OCI-LY7 (cell line): Measurements from ENCODE around the gene CDCA7L.

ENCODE experiments used
- EZH2phosphoT487 ChIP-seq: fragments of 200-600 bp; sonication (generic); IDR thresholded peaks from 2 replicates; pipeline ENCODE4 v1.6.1; 2018; ENCODE audit warnings: low read depth, borderline replicate concordance, mild to moderate bottlenecking, mixed run types, antibody characterized with exemption, low read length, moderate library complexity, mixed read lengths
- TF ChIP-seq, protein P1 (sequence below): fragments of 200-600 bp; sonication (generic); conservative IDR thresholded peaks from 2 replicates; pipeline ENCODE4 v1.5.1; 2014; ENCODE audit warnings: mild to moderate bottlenecking, antibody characterized with exemption, low read length, moderate library complexity, mixed read lengths

GRCh38 chr7:21953781-21954180 is 8.1 kb upstream of the CDCA7L start:
- TF ChIP-seq, protein P1, sequence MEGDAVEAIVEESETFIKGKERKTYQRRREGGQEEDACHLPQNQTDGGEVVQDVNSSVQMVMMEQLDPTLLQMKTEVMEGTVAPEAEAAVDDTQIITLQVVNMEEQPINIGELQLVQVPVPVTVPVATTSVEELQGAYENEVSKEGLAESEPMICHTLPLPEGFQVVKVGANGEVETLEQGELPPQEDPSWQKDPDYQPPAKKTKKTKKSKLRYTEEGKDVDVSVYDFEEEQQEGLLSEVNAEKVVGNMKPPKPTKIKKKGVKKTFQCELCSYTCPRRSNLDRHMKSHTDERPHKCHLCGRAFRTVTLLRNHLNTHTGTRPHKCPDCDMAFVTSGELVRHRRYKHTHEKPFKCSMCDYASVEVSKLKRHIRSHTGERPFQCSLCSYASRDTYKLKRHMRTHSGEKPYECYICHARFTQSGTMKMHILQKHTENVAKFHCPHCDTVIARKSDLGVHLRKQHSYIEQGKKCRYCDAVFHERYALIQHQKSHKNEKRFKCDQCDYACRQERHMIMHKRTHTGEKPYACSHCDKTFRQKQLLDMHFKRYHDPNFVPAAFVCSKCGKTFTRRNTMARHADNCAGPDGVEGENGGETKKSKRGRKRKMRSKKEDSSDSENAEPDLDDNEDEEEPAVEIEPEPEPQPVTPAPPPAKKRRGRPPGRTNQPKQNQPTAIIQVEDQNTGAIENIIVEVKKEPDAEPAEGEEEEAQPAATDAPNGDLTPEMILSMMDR: no peak
- no peak for TF ChIP-seq EZH2phosphoT487
